WTC11 (cell line): ENCODE results near the gene DHX9. TPM values are rescaled to one million over a fixed set of nuclear protein-coding genes. Genes with fewer than 3 reads are reported as not detected.

Experiments used
- ATAC-seq: fragments of 200-7000 bp; cut with Tn5 transposase; 2 replicates; pipeline ENCODE4 v1.10.0; 2021; ENCODE audit warnings: mild to moderate bottlenecking, moderate library complexity
- CTCF ChIA-PET: fragments of 300-600 bp; sonication (Branson Sonifier 250); formaldehyde crosslinking; loops from one replicate; lab custom pipeline; 2021; ENCODE audit warnings: antibody characterized with exemption; lab: Charles Lee
- POLR2A ChIA-PET: fragments of 350-600 bp; sonication (Branson Sonifier 250); formaldehyde crosslinking; loops from one replicate; lab custom pipeline; 2021; ENCODE audit warnings: antibody characterized with exemption; lab: Charles Lee
- DNase-seq: peaks from one replicate; pipeline ENCODE4 v3.0.0; 2021; ENCODE audit warnings: low spot score
- H3K27ac Mint-ChIP-seq: 2 replicates; pipeline ENCODE4 v1.8.0; 2021; ENCODE audit warnings: mixed read lengths
- H3K27me3 Mint-ChIP-seq: 2 replicates; pipeline ENCODE4 v1.8.0; 2021; ENCODE audit warnings: low read depth, mild to moderate bottlenecking, moderate library complexity, mixed read lengths
- H3K36me3 Mint-ChIP-seq: 2 replicates; pipeline ENCODE4 v1.8.0; 2021; ENCODE audit warnings: mixed read lengths
- H3K4me1 Mint-ChIP-seq: 2 replicates; pipeline ENCODE4 v1.8.0; 2022; ENCODE audit warnings: mixed read lengths
- H3K4me3 Mint-ChIP-seq: 2 replicates; pipeline ENCODE4 v1.8.0; 2021; ENCODE audit warnings: mild to moderate bottlenecking, moderate library complexity, mixed read lengths
- H3K9me3 Mint-ChIP-seq: 2 replicates; pipeline ENCODE4 v1.8.0; 2021; ENCODE audit warnings: mixed read lengths
- AR ChIP-seq: fragments of 250-450 bp; sonication (Bioruptor Pico); IDR thresholded peaks from 2 replicates; pipeline ENCODE4 v1.9.0; 2021; ENCODE audit warnings: mild to moderate bottlenecking
- ARID4B ChIP-seq: sonication (generic); formaldehyde crosslinking; IDR thresholded peaks from 2 replicates; pipeline ENCODE4 v1.8.0; 2023; ENCODE audit warnings: missing genetic modification reagents, mild to moderate bottlenecking, borderline replicate concordance
- EMX1 ChIP-seq: fragments of 250-450 bp; sonication (Bioruptor Pico); IDR thresholded peaks from 2 replicates; pipeline ENCODE4 v1.8.0; 2021; ENCODE audit warnings: mild to moderate bottlenecking
- ESRRA ChIP-seq: sonication (generic); formaldehyde crosslinking; IDR thresholded peaks from 2 replicates; pipeline ENCODE4 v1.8.1; 2022; ENCODE audit warnings: mild to moderate bottlenecking, missing genetic modification reagents, borderline replicate concordance
- GRHL2 ChIP-seq: fragments of 250-450 bp; sonication (Bioruptor Pico); IDR thresholded peaks from 2 replicates; pipeline ENCODE4 v1.8.0; 2022; ENCODE audit warnings: mild to moderate bottlenecking, moderate library complexity; ENCODE audit not compliant: insufficient replicate concordance, severe bottlenecking
- IRF1 ChIP-seq: sonication (generic); formaldehyde crosslinking; IDR thresholded peaks from 2 replicates; pipeline ENCODE4 v1.8.0; 2023; ENCODE audit warnings: missing genetic modification reagents
- KAT7 ChIP-seq: sonication (generic); formaldehyde crosslinking; IDR thresholded peaks from 2 replicates; pipeline ENCODE4 v1.8.1; 2023; ENCODE audit warnings: missing genetic modification reagents, mild to moderate bottlenecking, borderline replicate concordance
- MXD4 ChIP-seq: fragments of 250-450 bp; sonication (Bioruptor Pico); IDR thresholded peaks from 2 replicates; pipeline ENCODE4 v1.8.0; 2021; ENCODE audit warnings: mild to moderate bottlenecking, moderate library complexity, borderline replicate concordance
- NFATC4 ChIP-seq: fragments of 250-450 bp; sonication (Bioruptor Pico); IDR thresholded peaks from 2 replicates; pipeline ENCODE4 v1.9.0; 2021; ENCODE audit warnings: mild to moderate bottlenecking
- NFYB ChIP-seq: sonication (generic); formaldehyde crosslinking; conservative IDR thresholded peaks from 2 replicates; pipeline ENCODE4 v1.8.0; 2022; ENCODE audit warnings: low read depth, missing genetic modification reagents
- SMAD4 ChIP-seq: sonication (generic); formaldehyde crosslinking; IDR thresholded peaks from 2 replicates; pipeline ENCODE4 v1.8.0; 2022; ENCODE audit warnings: mild to moderate bottlenecking, missing genetic modification reagents
- SOX15 ChIP-seq: fragments of 250-450 bp; sonication (Bioruptor Pico); IDR thresholded peaks from 2 replicates; pipeline ENCODE4 v1.9.0; 2021; ENCODE audit warnings: mild to moderate bottlenecking
- TEAD4 ChIP-seq: sonication (generic); formaldehyde crosslinking; IDR thresholded peaks from 2 replicates; pipeline ENCODE4 v1.8.0; 2022; ENCODE audit warnings: mild to moderate bottlenecking, missing genetic modification reagents
- USF1 ChIP-seq: sonication (generic); formaldehyde crosslinking; IDR thresholded peaks from 2 replicates; pipeline ENCODE4 v1.8.0; 2022; ENCODE audit warnings: mild to moderate bottlenecking, missing genetic modification reagents
- total RNA-seq: library from RNA; stranded (reverse); gene quantifications from 3 replicates; pipeline ENCODE4 v1.2.3, GENCODE V29; 2021
- TF ChIP-seq, protein P1 (sequence below): sonication (generic); formaldehyde crosslinking; IDR thresholded peaks from 2 replicates; pipeline ENCODE4 v1.8.1; 2023; ENCODE audit warnings: mild to moderate bottlenecking, missing genetic modification reagents
- TF ChIP-seq, protein P2 (sequence below): sonication (generic); formaldehyde crosslinking; IDR thresholded peaks from 2 replicates; pipeline ENCODE4 v1.8.1; 2023; ENCODE audit warnings: mild to moderate bottlenecking, moderate library complexity, missing genetic modification reagents
- TF ChIP-seq, protein P3 (sequence below): sonication (generic); formaldehyde crosslinking; IDR thresholded peaks from 2 replicates; pipeline ENCODE4 v1.8.0; 2022; ENCODE audit warnings: mild to moderate bottlenecking, missing genetic modification reagents
- TF ChIP-seq, protein P4 (sequence below): sonication (generic); formaldehyde crosslinking; IDR thresholded peaks from 2 replicates; pipeline ENCODE4 v1.8.0; 2022; ENCODE audit warnings: missing genetic modification reagents

DHX9 gene
- total RNA-seq, 1 experiment from 2014 or later, result 280 TPM

DNA sequence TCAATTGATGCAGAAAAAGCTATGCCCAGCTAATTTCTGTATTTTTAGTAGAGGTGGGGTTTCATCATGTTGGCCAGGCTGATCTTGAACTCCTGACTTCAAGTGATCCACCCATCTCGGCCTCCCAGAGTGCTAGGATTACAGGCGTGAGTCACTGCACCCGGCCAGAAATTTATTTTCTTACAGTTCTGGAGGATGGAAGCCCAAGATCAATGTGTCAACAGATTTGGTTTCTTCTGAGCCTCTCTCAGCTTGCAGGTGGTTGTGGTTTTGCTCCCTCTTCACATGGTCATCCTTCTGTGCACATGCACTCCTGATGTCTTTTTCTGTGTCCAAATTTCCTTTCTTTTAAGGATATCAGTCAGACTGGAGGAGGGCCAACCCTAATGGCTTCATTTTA is 78.2 kb downstream of the DHX9 start:
- Mint-ChIP-seq H3K4me3 (no peak overlapping the region), H3K27ac (no peak overlapping the region), H3K9me3 (0 out of 2 replicates have a peak, but pooled peaks cover 5% of the 10 kb centered on the region), H3K4me1 (no peaks in the 10 kb centered on the region), H3K36me3 (no peaks in the 10 kb centered on the region), H3K27me3 (no peaks in the 10 kb centered on the region)
- ChIA-PET CTCF (no interaction called here), POLR2A (no interaction called here)
- ATAC-seq, result no peak
- DNase-seq, result no peak
- TF ChIP-seq GRHL2 (CRISPR knock-in tag) (no peak), TEAD4 (CRISPR knock-in tag) (no peak), AR (CRISPR knock-in tag) (no peak), NFATC4 (no peak), MXD4 (no peak)
- TF ChIP-seq, protein P1, sequence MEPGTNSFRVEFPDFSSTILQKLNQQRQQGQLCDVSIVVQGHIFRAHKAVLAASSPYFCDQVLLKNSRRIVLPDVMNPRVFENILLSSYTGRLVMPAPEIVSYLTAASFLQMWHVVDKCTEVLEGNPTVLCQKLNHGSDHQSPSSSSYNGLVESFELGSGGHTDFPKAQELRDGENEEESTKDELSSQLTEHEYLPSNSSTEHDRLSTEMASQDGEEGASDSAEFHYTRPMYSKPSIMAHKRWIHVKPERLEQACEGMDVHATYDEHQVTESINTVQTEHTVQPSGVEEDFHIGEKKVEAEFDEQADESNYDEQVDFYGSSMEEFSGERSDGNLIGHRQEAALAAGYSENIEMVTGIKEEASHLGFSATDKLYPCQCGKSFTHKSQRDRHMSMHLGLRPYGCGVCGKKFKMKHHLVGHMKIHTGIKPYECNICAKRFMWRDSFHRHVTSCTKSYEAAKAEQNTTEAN (CRISPR knock-in tag), result no peak
- TF ChIP-seq, protein P2, sequence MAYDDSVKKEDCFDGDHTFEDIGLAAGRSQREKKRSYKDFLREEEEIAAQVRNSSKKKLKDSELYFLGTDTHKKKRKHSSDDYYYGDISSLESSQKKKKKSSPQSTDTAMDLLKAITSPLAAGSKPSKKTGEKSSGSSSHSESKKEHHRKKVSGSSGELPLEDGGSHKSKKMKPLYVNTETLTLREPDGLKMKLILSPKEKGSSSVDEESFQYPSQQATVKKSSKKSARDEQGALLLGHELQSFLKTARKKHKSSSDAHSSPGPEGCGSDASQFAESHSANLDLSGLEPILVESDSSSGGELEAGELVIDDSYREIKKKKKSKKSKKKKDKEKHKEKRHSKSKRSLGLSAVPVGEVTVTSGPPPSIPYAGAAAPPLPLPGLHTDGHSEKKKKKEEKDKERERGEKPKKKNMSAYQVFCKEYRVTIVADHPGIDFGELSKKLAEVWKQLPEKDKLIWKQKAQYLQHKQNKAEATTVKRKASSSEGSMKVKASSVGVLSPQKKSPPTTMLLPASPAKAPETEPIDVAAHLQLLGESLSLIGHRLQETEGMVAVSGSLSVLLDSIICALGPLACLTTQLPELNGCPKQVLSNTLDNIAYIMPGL, result no peak

- ATAC-seq, result no peak
- DNase-seq, result no peak
- ChIA-PET POLR2A (no interaction called here), CTCF (no interaction called here)
- no peaks in the 10 kb centered on the region; the same call in 1 of the 2 replicates for H3K4me1 Mint-ChIP-seq
- H3K9me3 Mint-ChIP-seq, result no peaks in the 10 kb centered on the region
- H3K4me3 Mint-ChIP-seq, result no peak overlapping the region
- H3K27me3 Mint-ChIP-seq, result no peaks in the 10 kb centered on the region; the same call in 1 of the 2 replicates
- H3K27ac Mint-ChIP-seq, result no peak overlapping the region
- no peaks in the 10 kb centered on the region for H3K36me3 Mint-ChIP-seq
- TF ChIP-seq USF1 (CRISPR knock-in tag), result no peak
- TF ChIP-seq NFYB (CRISPR knock-in tag), result no peak
- TF ChIP-seq IRF1, result no peak
- no peak for TF ChIP-seq KAT7 (CRISPR knock-in tag)
- no peak for TF ChIP-seq ESRRA (CRISPR knock-in tag)
- TF ChIP-seq SMAD4, result no peak
- no peak for TF ChIP-seq ARID4B (CRISPR knock-in tag)
- TF ChIP-seq, protein P3, sequence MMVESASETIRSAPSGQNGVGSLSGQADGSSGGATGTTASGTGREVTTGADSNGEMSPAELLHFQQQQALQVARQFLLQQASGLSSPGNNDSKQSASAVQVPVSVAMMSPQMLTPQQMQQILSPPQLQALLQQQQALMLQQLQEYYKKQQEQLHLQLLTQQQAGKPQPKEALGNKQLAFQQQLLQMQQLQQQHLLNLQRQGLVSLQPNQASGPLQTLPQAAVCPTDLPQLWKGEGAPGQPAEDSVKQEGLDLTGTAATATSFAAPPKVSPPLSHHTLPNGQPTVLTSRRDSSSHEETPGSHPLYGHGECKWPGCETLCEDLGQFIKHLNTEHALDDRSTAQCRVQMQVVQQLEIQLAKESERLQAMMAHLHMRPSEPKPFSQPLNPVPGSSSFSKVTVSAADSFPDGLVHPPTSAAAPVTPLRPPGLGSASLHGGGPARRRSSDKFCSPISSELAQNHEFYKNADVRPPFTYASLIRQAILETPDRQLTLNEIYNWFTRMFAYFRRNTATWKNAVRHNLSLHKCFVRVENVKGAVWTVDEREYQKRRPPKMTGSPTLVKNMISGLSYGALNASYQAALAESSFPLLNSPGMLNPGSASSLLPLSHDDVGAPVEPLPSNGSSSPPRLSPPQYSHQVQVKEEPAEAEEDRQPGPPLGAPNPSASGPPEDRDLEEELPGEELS, result no peak
- TF ChIP-seq, protein P4, sequence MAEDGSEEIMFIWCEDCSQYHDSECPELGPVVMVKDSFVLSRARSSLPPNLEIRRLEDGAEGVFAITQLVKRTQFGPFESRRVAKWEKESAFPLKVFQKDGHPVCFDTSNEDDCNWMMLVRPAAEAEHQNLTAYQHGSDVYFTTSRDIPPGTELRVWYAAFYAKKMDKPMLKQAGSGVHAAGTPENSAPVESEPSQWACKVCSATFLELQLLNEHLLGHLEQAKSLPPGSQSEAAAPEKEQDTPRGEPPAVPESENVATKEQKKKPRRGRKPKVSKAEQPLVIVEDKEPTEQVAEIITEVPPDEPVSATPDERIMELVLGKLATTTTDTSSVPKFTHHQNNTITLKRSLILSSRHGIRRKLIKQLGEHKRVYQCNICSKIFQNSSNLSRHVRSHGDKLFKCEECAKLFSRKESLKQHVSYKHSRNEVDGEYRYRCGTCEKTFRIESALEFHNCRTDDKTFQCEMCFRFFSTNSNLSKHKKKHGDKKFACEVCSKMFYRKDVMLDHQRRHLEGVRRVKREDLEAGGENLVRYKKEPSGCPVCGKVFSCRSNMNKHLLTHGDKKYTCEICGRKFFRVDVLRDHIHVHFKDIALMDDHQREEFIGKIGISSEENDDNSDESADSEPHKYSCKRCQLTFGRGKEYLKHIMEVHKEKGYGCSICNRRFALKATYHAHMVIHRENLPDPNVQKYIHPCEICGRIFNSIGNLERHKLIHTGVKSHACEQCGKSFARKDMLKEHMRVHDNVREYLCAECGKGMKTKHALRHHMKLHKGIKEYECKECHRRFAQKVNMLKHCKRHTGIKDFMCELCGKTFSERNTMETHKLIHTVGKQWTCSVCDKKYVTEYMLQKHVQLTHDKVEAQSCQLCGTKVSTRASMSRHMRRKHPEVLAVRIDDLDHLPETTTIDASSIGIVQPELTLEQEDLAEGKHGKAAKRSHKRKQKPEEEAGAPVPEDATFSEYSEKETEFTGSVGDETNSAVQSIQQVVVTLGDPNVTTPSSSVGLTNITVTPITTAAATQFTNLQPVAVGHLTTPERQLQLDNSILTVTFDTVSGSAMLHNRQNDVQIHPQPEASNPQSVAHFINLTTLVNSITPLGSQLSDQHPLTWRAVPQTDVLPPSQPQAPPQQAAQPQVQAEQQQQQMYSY (CRISPR knock-in tag), result no peak
- no peak for TF ChIP-seq EMX1
- TF ChIP-seq SOX15 (CRISPR knock-in tag), result no peak
Observed at GRCh38 chr1:182925661-182926060, 86.5 kb downstream of the DHX9 start.
